Sigmoid colon (tissue), 7 donors: ENCODE measurements around the gene SERINC3. TPM values are rescaled to one million over a fixed set of nuclear protein-coding genes. Genes with fewer than 3 reads are reported as not detected.

Experiments
- DNase-seq: peaks from one replicate; pipeline ENCODE4 v3.0.0-alpha.2; 2019
- H3K27ac ChIP-seq, 4 donors: fragments of 200-600 bp; sonication (generic); one replicate each; pipeline ENCODE4 v1.5.1; 2016 to 2019; ENCODE audit warnings: mild to moderate bottlenecking in 1 of 4
- H3K27me3 ChIP-seq, 3 donors: fragments of 200-600 bp; sonication (generic); one replicate each; pipeline ENCODE4 v1.5.1; 2019; ENCODE audit warnings: mild to moderate bottlenecking in 1 of 3
- H3K36me3 ChIP-seq, 4 donors: fragments of 200-600 bp; sonication (generic); one replicate each; pipeline ENCODE4 v1.5.1; 2016 to 2019
- H3K4me1 ChIP-seq, 4 donors: fragments of 200-600 bp; sonication (generic); one replicate each; pipeline ENCODE4 v1.5.1; 2017 to 2019
- H3K4me3 ChIP-seq, 4 donors: fragments of 200-600 bp; sonication (generic); one replicate each; pipeline ENCODE4 v1.5.1; 2017 to 2019; ENCODE audit warnings: mild to moderate bottlenecking in 2 of 4, moderate library complexity in 1 of 4
- H3K9me3 ChIP-seq, 4 donors: fragments of 200-600 bp in 3 of 4; sonication (generic) in 3 of 4; one replicate each; pipeline versions ENCODE4 v1.5.1 to v1.6.1; 2013 to 2019
- CTCF ChIP-seq, 4 experiments: fragments of 450-650 bp in 3 of 4; fragments of 200-600 bp in 1 of 4; IDR thresholded peaks; one replicate each; pipeline ENCODE4 v1.5.1; 2016 to 2019; ENCODE audit warnings: antibody characterized with exemption in 4 of 4, mild to moderate bottlenecking in 3 of 4, moderate library complexity in 2 of 4
- EP300 ChIP-seq, 4 donors: sonication (generic); formaldehyde crosslinking; IDR thresholded peaks; one replicate each; pipeline ENCODE4 v1.6.1; 2017; ENCODE audit warnings: antibody characterized with exemption in 4 of 4
- POLR2A ChIP-seq, 2 donors: fragments of 450-650 bp; IDR thresholded peaks; one replicate each; pipeline ENCODE4 v1.6.1; 2016; ENCODE audit warnings: antibody characterized with exemption in 2 of 2, mild to moderate bottlenecking in 2 of 2, moderate library complexity in 2 of 2
- POLR2AphosphoS5 ChIP-seq, 4 donors: sonication (generic); formaldehyde crosslinking; IDR thresholded peaks; one replicate each; pipeline ENCODE4 v1.6.1; 2017; ENCODE audit warnings: antibody characterized with exemption in 4 of 4
- WGBS, 2 donors: extraction: QIAGEN DNeasy Blood & Tissue Kit; methylation state at CpG; one replicate each; pipeline ENCODE4 v1.1.7; 2013; 5-methylcytosine and 5-hydroxymethylcytosine counted together
- intact Hi-C: fragments of 100-400 bp; cut with DNase I; formaldehyde crosslinking; loops from one replicate; pipeline ENCODE4 v1.15.1; 2023
- polyA plus RNA-seq, 3 donors: library from polyadenylated mRNA; stranded (reverse); fragments of 200-250 nt; gene quantifications; one replicate each; pipeline ENCODE4 v1.2.3, GENCODE V29; 2013
- total RNA-seq, 4 donors: library from RNA; depleted of rRNA; stranded (reverse); fragments of >200 nt; gene quantifications; one replicate each; pipeline ENCODE4 v1.1.0, GENCODE V29; 2016
- donor health status: healthy with polysubstance abuse.
- donor health status: Bipolar disorder and iron deficiency.
- donor health status: healthy.

SERINC3 gene
- total and polyA plus RNA-seq, 7 donors: 11.1 to 112 (median 75.9) TPM

GRCh38 chr20:44471481-44471882 lies 50.4 kb downstream of the SERINC3 start:
- H3K4me1 ChIP-seq: peaks cover 0 to 13% (median 8%) of the 10 kb centered on the region in 4 donors
- intact Hi-C loops: loop anchor here (10.0 kb wide), 2 partner anchors 257 to 493 kb away; partner anchors contain the start of genes OSER1, STK4 and TOMM34
- no peaks in the 10 kb centered on the region for H3K9me3 ChIP-seq
- TF ChIP-seq POLR2AphosphoS5 (IDR thresholded peaks at IDR 0.05) (no peak), POLR2A (IDR thresholded peaks at IDR 0.05) (no peak), EP300 (IDR thresholded peaks at IDR 0.05) (no peak), CTCF (IDR thresholded peaks at IDR 0.05) (peak in 1 of 4 experiments; percentile 44)
- no peaks in the 10 kb centered on the region for H3K36me3 ChIP-seq
- H3K27me3 ChIP-seq: peaks cover 0 to 3% (median 0%) of the 10 kb centered on the region in 3 donors
- 19 to 62% methylated on average over 2 of the region's 2 CpGs for WGBS, 2 donors
- H3K27ac ChIP-seq: no peak overlapping the region
- no peak for DNase-seq
- H3K4me3 ChIP-seq: no peak overlapping the region

- peaks cover 0 to 4% (median 2%) of the 10 kb centered on the region in 4 donors for H3K4me1 ChIP-seq
- H3K27me3 ChIP-seq: peaks cover 0 to 3% (median 0%) of the 10 kb centered on the region in 3 donors
- no peaks in the 10 kb centered on the region for H3K36me3 ChIP-seq
- no peak overlapping the region for H3K4me3 ChIP-seq
- WGBS, 2 donors: 69 to 77% methylated on average over 5 of the region's 5 CpGs
- no peak overlapping the region for H3K27ac ChIP-seq
- TF ChIP-seq CTCF (IDR thresholded peaks at IDR 0.05) (no peak), POLR2AphosphoS5 (IDR thresholded peaks at IDR 0.05) (no peak), POLR2A (IDR thresholded peaks at IDR 0.05) (no peak), EP300 (IDR thresholded peaks at IDR 0.05) (no peak)
- intact Hi-C loops: loop anchor here (10.0 kb wide), 2 partner anchors 256 to 494 kb away; partner anchors contain the start of genes OSER1, STK4 and TOMM34
- H3K9me3 ChIP-seq: no peaks in the 10 kb centered on the region
- DNase-seq: no peak
Measured at GRCh38 chr20:44470327-44470726, 51.5 kb downstream of the SERINC3 start.

GRCh38 chr20:44468044-44468782 lies 53.7 kb downstream of the SERINC3 start:
- WGBS, 2 donors: 92 to 94% methylated on average over 8 of the region's 8 CpGs
- Histone ChIP-seq H3K27me3 (peaks cover 0 to 3% (median 0%) of the 10 kb centered on the region in 3 donors), H3K27ac (no peak overlapping the region), H3K36me3 (no peaks in the 10 kb centered on the region), H3K4me1 (no peaks in the 10 kb centered on the region), H3K9me3 (no peaks in the 10 kb centered on the region), H3K4me3 (no peak overlapping the region)
- intact Hi-C loops: no loop called here
- no peak for DNase-seq
- TF ChIP-seq POLR2A (IDR thresholded peaks at IDR 0.05) (no peak), CTCF (IDR thresholded peaks at IDR 0.05) (no peak), POLR2AphosphoS5 (IDR thresholded peaks at IDR 0.05) (no peak), EP300 (IDR thresholded peaks at IDR 0.05) (no peak)

GRCh38 chr20:44467289-44467883 lies 54.5 kb downstream of the SERINC3 start:
- Histone ChIP-seq H3K4me1 (no peaks in the 10 kb centered on the region), H3K27ac (no peak overlapping the region), H3K36me3 (no peaks in the 10 kb centered on the region), H3K4me3 (no peak overlapping the region), H3K27me3 (peaks cover 0 to 3% (median 0%) of the 10 kb centered on the region in 3 donors), H3K9me3 (no peaks in the 10 kb centered on the region)
- 81 to 87% methylated on average over 12 of the region's 12 CpGs for WGBS, 2 donors
- TF ChIP-seq CTCF (IDR thresholded peaks at IDR 0.05) (no peak), POLR2AphosphoS5 (IDR thresholded peaks at IDR 0.05) (peak in 2 of 4 donors; percentile 27 to 46), EP300 (IDR thresholded peaks at IDR 0.05) (peak in 1 of 4 donors; percentile 60), POLR2A (IDR thresholded peaks at IDR 0.05) (no peak)
- DNase-seq: peak; percentile 75
- intact Hi-C loops: no loop called here
